ENCODE data around the gene INPP4B.
"Not testable (repeated sequence)": the region's sequence is repeated elsewhere in the genome, so short reads cannot be mapped to it uniquely, and the experiment has no call there.

INPP4B gene

DNA sequence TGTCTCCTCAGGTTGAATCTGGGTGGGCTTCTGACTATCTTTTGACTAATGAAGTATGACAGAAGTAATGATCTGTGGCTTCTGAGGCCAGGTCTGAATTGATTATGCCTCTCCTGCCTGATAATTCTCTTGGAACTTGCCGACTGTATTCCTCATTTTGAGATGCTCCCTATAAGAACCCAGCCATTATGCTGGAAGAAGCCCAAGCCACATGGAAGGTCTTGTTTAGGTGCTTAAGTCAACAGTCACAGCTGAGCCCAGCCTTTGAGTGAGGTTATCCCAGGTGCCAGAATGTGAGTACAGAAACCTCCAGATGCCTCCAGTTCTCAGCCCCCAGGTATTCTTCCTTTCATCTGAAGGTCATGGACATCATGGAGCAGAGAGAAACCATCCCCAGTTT is 753.2 kb downstream of the INPP4B start:
- no peak for DNase-seq (ENCODE audit: low read depth in 2 of 2)

DNA sequence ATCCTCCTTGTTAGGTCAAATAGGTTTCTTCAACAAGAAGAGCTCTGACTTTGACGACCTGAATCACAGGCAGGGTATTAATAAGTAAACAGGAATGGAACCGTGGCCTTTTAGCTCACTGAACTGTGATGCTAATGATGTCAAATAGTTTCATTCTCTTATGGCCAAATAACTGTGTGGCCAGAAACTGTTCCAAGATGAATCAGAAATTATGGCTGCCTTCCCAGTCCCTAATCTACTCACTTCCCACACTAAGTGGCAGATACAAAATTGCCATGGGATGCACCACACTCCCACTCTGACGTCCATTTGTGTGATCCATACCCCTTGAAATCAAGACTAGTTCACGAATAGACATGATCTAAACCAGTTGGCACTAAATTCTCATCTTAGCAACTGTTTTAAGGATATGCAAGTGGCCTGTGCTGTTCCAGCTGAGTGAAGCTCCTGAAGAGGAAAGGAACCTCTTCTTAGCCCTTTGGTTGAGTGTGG is 754.4 kb downstream of the INPP4B start:
- DNase-seq (ENCODE audit: low read depth in 2 of 2): no peak

DNA sequence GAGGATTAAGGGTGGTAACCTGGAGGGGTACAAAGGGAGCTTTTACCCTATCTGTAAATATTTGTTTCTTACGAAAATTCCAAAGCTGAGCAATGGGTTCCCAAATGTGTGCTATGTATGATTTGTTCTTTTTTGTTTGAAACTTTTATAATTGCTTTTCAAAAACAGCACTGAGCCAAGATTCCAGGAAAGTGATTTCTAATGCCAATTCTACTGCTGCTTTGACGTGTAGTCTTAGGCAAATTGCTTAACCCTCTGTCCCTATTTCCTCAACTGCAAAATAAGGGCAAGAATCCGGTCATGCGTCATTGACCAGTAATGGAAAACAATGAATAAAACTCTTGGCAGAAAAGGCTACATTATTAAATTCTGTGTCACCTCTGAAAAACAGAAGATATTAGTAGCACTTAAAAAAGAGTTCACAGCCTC is 755.0 kb downstream of the INPP4B start:
- DNase-seq (ENCODE audit: low read depth in 2 of 2): no peak

DNA sequence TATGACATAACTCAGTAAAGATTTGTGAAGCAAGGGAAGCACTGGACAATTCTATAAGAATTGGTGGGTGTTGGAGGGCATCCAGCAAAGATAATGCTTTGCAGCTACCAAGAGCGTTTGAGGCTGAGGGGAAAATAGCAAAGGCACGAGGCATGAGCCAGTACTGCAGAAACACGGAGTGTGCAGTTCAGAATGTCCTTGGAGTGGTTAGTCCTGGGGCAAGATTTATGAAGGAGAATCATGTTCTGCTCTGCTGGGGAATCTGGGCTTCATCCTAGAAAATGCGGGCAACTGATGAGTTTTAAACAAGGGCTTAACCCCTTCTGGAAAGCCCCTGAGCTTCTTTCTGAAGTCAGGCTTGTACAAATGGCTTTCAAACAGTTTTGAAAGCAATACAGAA is 757.2 kb downstream of the INPP4B start:
- no peak for DNase-seq (ENCODE audit: low read depth in 2 of 2)

DNA sequence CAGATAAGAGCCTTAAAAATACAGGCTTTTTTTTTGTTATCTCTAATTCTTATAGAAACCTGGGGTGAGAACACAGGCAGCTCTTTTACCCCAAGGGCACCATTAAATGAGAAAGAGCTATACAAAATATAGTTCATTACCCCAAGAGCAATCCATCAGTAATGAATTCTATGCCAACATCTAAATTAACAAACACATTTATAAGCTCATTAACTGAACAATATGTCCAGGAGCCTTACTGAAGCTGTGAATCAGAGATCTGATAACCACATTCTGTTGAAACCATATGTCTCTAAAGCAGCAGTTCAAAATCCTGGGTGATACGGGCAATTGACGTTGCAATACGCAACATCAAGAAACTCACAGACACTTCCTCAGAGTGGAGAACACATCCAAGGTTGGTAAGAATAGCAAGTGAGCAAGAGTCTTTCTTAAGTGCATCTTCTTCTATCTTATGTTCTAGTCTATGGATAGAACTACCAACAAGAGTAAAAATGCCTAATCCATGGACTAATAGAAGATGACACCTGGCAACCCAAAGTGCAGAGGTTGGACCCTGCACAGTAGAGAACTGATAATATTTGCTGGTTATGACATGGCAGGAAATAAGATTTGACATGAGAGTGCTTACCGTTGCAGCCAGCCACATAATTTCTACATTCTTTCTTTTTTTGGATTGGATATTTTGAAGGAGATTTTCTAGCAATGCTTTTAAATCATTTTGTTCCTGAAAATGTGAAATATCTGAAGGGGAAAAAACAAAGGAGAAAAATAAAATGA is 760.4 kb downstream of the INPP4B start:
- DNase-seq (ENCODE audit: low read depth in 2 of 2): no peak

DNA sequence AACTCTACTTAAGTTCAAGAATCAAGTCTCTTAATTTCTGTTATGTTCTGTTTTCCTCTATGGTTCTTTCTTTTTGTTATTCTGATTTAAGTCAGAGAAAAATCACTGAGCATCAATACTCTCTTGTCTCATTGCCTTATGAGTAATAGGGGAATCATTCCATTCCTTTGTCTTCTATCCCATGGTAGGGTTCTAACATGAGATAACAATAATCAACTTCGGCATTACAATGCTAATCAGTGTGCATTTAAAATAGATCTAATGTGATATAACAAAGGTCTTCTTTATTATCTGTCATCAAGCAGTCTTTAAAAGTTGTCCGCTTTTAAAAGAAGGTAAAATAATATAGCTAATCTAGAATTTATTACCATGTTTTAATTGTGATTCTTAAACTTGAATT is 762.8 kb downstream of the INPP4B start:
- no peak for DNase-seq (ENCODE audit: low read depth in 2 of 2)

DNA sequence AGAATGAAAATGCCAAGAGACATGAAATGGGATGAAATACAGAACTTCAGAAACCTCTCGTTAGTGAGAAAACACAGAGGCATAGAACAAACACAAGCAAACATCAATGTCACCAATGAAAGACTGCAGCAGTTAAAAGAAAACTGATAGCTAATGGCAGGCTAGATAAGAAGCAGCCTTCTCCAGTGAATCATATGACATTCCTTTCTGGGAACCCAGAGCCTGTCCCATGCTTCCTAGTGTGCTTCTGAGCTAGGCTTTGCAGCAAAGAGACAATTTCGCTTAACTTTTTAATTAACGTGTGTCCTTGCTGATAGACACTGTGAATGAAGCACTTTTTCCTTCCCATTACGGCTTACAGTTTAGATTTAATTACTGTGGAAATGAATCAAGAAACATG is 765.1 kb downstream of the INPP4B start:
- no peak for DNase-seq (ENCODE audit: low read depth in 2 of 2)

DNA sequence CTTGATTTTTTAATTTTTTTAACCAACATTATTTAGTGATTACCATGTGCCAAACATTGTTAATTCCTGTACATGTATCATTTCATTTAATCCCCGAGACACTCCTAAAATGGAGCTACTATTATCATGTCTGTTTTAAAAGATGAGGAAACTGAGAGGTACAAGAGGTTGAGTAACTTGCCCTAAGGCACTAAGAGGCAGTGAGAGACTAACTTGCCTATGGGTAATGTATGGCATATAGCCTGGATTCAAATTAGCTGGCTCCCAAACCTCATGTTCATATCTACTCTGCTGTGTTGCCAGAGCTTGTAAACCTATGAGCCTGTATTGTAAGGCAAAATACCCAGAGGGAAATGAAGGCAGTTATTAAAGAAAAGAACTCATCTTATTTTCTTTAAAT is 766.1 kb downstream of the INPP4B start:
- DNase-seq (ENCODE audit: low read depth in 2 of 2): no peak

DNA sequence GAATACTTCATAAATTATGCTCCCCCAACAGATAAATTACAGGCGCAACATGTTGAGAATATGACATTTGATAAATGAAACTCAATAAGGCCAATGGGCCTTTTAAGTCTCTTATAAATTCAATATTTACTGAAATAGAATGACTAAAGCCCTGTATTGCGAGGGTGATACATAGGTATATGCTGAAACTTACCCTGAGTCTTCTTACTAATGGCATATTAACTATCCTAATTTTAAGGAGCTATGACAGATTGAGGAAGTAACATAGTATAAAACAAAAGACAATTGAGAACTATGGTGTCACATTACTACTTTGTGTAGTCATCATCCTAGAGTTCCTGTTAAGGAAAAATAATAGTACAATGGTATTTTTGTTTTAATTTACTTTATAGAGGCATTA is 769.1 kb downstream of the INPP4B start:
- no peak for DNase-seq (ENCODE audit: low read depth in 2 of 2)

DNA sequence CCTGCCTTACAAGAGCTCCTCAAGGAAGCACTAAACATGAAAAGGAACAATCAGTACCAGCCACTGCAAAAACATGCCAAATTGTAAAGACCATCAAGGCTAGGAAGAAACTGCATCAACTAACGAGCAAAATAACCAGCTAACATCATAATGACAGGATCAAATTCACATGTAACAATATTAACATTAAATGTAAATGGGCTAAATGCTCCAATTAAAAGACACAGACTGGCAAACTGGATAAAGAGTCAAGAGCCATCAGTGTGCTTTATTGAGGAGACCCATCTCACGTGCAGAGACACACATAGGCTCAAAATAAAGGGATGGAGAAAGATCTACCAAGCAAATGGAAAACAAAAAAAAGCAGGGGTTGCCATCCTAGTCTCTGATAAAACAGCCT is 777.8 kb downstream of the INPP4B start:
- not testable (repeated sequence) for DNase-seq (ENCODE audit: low read depth in 2 of 2)

DNA sequence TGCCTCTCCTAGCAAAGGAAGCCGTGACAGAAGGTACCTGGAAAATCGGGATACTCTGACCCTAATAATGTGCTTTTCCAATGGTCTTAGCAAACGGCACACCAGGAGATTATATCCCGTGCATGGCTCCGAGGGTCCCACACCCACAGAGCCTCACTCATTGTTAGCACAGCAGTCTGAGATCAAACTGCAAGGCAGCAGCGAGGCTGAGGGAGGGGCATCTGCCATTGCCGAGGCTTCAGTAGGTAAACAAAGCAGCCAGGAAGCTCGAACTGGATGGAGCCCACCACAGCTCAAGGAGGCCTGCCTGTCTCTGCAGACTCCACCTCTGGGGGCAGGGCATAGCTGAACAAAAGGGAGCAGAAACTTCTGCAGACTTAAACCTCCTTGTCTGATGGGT is 779.5 kb downstream of the INPP4B start:
- DNase-seq (ENCODE audit: low read depth in 2 of 2): not testable (repeated sequence)

DNA sequence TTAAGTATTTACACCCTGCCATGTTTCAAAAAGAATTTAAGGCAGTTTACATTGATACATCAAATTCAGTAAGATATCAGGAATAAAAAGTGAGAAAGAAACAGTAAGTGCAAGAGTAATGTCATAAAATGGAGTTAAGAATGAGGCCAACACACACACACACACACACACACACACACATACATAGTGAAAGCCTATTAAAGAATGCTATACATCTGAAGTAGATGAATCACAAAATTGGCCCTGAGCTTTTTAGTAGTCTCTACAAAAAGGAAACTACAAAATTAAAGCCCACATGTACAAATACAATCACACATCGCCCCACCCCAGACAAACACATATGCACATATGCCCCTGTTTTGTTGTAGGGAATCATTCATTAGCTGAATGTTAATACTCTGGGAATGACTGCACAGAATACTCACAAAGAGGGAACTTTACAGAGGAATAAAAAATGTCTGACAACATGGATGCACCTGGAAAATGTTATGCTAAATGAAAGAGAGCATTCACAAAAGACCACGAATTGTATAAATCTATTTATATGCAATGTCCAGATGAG is 780.9 kb downstream of the INPP4B start:
- no peak for DNase-seq (ENCODE audit: low read depth in 2 of 2)

DNA sequence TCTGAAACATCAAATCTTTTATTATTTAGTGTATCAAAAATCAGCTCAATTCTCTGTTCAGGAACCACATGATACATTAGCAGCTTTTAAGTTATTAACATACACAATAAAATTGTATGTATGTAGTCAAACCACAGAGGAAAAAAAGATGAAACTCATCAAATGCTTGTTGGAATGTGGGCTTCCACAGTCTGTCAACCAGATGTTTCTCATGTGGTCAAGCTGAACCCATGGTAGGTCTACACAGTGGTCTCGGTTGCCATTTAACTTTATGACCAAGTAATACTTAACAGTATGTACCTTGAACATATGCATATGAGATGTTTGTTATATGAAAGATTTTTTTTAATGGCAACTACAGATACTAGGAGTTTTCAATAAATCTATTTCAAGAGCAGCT is 781.9 kb downstream of the INPP4B start:
- no peak for DNase-seq (ENCODE audit: low read depth in 2 of 2)

DNA sequence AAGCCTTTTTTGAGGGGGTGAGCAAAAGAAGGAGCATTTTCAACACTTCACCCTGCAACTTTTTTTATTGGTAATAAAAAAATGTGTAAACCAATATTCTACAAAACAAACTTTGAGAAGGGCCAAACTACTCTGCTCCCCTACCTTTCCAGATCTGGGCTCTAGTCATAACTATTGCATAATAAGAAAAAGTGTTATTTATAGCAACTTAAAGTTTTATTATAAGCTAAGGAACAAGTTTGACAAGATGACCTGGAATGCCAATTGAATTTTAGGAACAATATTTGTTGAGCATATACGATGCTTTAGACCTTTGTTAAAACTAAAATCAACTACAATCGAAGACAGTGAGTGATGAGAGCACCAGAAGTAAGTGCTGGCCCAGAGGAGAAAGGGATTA is 800.1 kb downstream of the INPP4B start:
- DNase-seq (ENCODE audit: low read depth in 2 of 2): no peak

DNA sequence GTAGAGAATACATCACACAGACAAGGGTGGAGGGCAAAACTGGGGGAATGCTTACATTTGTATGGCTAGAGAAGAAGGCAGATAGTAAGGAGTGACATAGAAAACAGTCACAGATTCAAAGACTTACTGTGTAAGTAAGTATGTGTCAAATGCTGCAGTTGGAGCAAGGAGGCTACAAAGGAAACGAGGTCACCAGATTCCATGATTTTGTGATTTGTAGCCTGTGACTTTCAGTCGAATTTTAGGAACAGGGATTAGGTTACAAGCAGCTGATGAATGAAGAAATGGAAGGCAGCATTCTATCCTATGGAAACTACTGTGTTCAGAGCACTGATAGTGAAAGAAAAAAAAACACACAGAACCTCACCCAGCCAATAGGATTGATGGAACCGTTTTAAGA is 801.8 kb downstream of the INPP4B start:
- DNase-seq (ENCODE audit: low read depth in 2 of 2): no peak

DNA sequence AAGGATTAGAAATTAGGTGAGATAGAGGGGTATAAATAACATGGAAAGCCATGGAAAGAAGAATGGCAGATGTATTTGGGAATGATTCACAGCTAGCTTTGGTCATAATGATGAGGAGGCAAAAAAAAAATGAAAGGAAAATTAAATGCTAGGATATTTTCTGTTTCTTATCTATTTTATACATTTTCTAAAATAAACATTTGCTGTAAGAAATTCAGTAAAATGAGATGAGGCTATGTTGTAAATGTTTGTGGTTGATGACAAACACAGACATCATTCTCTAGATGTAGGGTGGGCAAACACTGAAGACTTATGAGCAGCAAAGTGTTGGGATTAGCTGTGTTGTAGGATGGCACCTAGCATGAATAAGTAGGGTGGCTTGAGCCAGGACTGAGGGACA is 802.6 kb downstream of the INPP4B start:
- no peak for DNase-seq (ENCODE audit: low read depth in 2 of 2)

DNA sequence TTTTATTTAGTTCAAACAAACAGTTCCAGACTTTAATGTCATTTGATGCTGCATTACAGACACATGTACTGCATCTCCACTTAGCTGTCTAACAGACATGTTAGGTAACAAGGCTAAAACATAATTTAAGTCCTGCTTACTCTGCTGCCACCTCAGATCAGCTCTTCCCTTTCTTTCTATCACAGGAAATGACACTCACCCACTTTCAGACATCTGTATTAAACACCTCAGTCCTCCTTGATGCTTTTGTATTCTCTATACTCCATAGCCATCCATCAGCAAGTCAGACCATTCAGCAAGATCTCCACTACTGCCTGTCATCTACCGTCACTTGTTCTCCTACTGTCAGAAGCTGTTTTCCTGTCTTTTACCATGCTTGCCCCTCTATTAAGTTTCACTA is 804.3 kb downstream of the INPP4B start:
- DNase-seq (ENCODE audit: low read depth in 2 of 2): no peak

DNA sequence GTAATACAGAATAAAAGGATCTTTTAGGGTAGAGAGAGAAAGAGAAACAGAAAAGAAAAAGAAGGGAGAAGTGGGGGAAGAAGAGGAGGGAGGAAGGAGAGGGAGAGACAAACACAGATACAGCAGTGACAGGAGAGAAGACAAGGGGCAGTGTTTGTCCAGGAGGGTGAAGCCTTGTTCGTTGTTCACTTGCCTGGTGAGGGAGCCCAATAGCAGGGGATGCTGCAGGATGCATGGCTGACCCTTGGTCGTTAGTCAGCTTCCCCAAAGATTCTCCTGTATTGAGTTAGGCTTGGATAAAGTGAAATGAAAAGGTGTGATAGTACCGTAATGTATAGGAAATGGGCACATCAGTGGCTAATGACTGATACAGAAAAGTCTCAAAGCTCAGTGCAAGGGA is 806.1 kb downstream of the INPP4B start:
- DNase-seq (ENCODE audit: low read depth in 2 of 2): no peak

DNA sequence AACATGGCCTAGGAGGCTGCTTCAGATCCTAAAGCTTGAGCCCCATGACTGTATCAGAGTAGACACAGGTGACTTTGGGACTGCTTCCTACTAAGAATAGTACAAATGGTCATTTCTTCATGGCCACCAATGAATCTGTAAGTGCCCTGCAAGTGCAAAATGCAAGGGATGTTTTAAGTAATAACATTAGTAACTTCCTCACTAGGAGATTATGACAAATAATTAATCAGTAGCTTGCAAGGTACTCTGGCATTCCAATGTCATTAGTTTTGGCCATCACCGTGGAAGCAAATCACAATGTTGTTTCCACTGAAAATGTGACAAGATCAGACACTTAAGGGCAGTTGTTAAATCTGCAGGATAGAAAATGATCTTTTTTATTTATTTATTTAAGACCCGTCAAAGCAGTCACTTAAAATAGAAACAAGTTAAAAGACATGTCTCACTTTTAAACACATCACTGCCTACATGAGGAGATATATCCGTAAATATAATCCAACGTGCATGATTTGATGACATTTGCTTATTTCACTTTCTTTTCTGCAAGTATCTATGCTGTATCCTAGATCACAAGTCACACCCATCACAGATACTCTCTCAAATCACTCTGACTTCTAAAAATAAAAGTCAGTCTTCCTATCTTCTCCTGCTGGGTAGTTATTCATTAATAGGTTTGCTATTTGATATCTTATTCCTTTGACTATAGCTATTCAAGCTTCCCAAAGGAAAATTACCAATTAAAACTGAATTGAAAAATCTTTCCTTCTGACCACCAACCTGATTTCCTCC is 809.1 kb downstream of the INPP4B start:
- DNase-seq (ENCODE audit: low read depth in 2 of 2): no peak

DNA sequence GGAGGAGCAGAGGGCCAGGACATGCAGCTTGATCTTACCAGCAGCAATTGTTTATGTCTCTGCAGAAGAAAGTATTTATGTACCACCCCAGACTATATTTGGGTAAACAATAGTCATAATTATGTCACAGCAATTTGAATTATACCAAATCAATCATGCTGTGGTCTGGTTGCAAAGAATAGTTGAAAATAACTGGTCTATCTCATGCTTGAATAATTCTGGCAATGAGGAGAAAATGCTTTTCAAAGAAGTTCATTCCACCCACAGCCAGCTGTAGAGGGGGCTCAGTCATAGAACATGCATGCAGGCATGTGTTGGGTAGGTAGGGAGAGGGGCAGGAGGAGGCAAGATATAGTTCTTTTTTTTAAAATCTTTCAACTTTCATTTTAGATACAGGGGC is 810.5 kb downstream of the INPP4B start:
- no peak for DNase-seq (ENCODE audit: low read depth in 2 of 2)

DNA sequence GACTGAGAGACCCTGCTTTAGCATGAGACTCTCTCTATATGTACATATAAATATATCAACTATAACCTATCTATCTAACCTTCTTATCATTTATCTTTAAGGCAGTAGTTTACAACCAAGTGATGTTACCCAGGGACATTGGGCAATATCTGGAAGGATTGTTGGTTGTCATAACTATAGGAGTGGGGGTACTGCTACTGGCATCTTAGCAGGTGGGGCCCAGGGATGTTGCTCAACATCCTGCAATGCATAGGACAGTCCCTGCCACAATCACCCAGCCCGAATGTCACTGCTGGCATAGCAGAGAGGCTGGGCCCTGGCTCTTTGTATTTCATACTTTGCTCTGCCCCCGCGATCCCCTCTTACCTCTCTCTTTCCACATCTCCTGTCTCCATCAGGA is 812.0 kb downstream of the INPP4B start:
- no peak for DNase-seq (ENCODE audit: low read depth in 2 of 2)

DNA sequence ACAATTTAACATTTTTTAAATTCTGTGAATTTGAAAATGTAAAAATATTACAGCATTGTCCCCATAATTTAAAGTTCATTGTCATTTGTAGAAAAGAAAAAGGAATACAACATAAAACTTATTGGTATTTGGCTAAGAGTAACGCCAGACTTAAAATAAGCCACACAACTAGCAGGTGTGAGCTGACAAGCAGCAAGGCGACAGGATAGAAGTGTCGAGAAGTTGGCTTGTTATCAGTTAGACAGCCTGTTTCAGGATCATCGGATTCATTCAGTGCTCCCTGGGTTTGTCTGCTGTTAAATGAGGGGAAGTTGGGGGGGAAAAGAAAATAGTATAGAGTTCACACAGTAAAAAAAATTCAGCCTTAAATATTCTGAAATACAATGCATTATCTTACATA is 816.1 kb downstream of the INPP4B start:
- DNase-seq (ENCODE audit: low read depth in 2 of 2): no peak

DNA sequence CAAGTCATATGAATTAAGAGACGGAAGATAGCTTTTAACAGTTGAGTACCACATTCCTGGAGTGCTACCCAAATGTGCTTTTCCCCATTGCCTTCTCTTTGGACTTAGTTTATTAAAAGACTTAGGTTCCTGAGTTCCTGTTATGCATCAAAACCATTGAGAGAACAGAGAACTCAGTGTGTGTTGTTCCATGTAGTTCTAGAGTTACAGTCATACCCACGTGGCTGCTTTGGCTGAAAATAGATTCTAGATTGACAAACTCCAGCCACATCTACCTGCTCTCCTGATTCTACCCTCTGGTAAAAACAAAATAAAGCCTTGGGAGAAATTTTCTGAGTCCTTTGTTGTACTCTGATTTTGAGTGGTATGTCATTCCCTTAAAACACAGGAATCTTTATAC is 824.3 kb downstream of the INPP4B start:
- no peak for DNase-seq (ENCODE audit: low read depth in 2 of 2)
